Chondrocyte (in vitro differentiated cells): ENCODE data around the gene ANTXR2. TPM values are rescaled to one million over a fixed set of nuclear protein-coding genes. Genes with fewer than 3 reads are reported as not detected.

Source experiments
- DNase-seq: peaks from one replicate; pipeline ENCODE4 v3.0.0; 2021; ENCODE audit warnings: mixed read lengths, low spot score
- H3K27ac Mint-ChIP-seq: one replicate; pipeline ENCODE4 v1.8.0; 2021; ENCODE audit warnings: mild to moderate bottlenecking, moderate library complexity, mixed read lengths; ENCODE audit not compliant: unreplicated experiment
- H3K27me3 Mint-ChIP-seq: 2 replicates; pipeline ENCODE4 v1.8.0; 2021; ENCODE audit warnings: low read depth, mixed read lengths
- H3K36me3 Mint-ChIP-seq: 2 replicates; pipeline ENCODE4 v1.8.0; 2021; ENCODE audit warnings: low read depth, mixed read lengths
- H3K4me1 Mint-ChIP-seq: 2 replicates; pipeline ENCODE4 v1.8.0; 2021; ENCODE audit warnings: low read depth, mild to moderate bottlenecking, mixed read lengths
- H3K4me3 Mint-ChIP-seq: one replicate; pipeline ENCODE4 v1.8.0; 2021; ENCODE audit warnings: mild to moderate bottlenecking, moderate library complexity, mixed read lengths; ENCODE audit not compliant: unreplicated experiment
- H3K9me3 Mint-ChIP-seq: 2 replicates; pipeline ENCODE4 v1.8.0; 2021; ENCODE audit warnings: low read depth, mixed read lengths
- total RNA-seq: library from RNA; stranded (reverse); gene quantifications from 3 replicates; pipeline ENCODE4 v1.2.1, GENCODE V29; 2021
- TF ChIP-seq, protein P1 (sequence below): fragments of 200-600 bp; sonication (generic); IDR thresholded peaks from 2 replicates; pipeline ENCODE4 v1.5.0; 2021; ENCODE audit warnings: antibody characterized with exemption, mild to moderate bottlenecking, moderate library complexity

ANTXR2 gene
- total RNA-seq, 1 donor from 2014 or later = 32.1 TPM

DNA sequence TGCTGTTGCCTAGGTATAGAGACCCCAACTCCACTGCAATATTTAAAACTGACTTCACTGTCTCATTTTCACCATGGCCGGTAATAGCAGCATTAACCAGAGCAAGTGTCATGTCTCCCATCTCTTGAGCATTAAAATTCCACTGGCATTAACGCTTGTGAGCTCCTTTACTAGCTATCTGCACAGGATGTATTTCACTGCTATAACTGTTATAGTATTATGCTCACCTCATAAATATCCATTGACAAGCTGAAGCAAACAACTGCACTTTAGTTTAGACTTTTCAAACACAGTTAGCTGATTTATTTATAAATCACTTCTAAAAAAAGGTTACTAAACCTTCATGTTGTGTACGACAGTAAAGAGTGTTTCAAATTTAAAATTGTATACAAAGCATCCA, 157.8 kb downstream of the ANTXR2 start:
- no peak for DNase-seq
- H3K4me1 Mint-ChIP-seq = peaks cover 3% of the 10 kb centered on the region
- no peaks in the 10 kb centered on the region for H3K27me3 Mint-ChIP-seq
- TF ChIP-seq, protein P1, sequence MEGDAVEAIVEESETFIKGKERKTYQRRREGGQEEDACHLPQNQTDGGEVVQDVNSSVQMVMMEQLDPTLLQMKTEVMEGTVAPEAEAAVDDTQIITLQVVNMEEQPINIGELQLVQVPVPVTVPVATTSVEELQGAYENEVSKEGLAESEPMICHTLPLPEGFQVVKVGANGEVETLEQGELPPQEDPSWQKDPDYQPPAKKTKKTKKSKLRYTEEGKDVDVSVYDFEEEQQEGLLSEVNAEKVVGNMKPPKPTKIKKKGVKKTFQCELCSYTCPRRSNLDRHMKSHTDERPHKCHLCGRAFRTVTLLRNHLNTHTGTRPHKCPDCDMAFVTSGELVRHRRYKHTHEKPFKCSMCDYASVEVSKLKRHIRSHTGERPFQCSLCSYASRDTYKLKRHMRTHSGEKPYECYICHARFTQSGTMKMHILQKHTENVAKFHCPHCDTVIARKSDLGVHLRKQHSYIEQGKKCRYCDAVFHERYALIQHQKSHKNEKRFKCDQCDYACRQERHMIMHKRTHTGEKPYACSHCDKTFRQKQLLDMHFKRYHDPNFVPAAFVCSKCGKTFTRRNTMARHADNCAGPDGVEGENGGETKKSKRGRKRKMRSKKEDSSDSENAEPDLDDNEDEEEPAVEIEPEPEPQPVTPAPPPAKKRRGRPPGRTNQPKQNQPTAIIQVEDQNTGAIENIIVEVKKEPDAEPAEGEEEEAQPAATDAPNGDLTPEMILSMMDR = no peak
- H3K9me3 Mint-ChIP-seq = peaks cover 9% of the 10 kb centered on the region
- H3K4me3 Mint-ChIP-seq = no peak overlapping the region
- H3K36me3 Mint-ChIP-seq = peaks cover 3% of the 10 kb centered on the region
- no peak overlapping the region for H3K27ac Mint-ChIP-seq

DNA sequence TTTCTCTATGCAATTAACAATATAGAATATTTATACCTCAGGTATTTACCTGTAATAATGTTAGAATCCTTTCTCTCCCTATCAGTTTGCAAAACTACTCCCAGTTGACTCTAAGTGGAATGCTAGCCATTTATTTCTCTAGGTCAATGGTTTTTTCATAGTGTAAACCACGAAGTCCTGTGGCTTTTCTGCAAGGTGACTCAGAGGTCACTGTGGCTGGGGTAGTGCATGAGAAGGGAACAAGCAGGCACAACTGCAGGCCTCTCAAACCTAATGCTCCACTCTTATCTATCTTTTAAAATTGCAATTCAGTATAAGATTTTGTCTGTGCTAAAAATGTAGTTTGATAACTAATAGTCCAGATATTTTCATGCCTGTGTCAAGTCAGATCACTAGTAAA, 159.4 kb downstream of the ANTXR2 start:
- Mint-ChIP-seq H3K36me3 (peaks cover 3% of the 10 kb centered on the region), H3K9me3 (peaks cover 9% of the 10 kb centered on the region), H3K27ac (no peak overlapping the region), H3K4me3 (no peak overlapping the region), H3K27me3 (no peaks in the 10 kb centered on the region), H3K4me1 (peaks cover 3% of the 10 kb centered on the region)
- DNase-seq = no peak
- TF ChIP-seq, protein P1 = no peak

- Mint-ChIP-seq H3K36me3 (peaks cover 14% of the 10 kb centered on the region), H3K27me3 (no peaks in the 10 kb centered on the region), H3K9me3 (peaks cover 3% of the 10 kb centered on the region), H3K4me1 (no peaks in the 10 kb centered on the region), H3K4me3 (no peak overlapping the region), H3K27ac (no peak overlapping the region)
- no peak for DNase-seq
- TF ChIP-seq, protein P1 = no peak
Observed at GRCh38 chr4:79907001-79907400, 166.0 kb downstream of the ANTXR2 start.

- H3K27me3 Mint-ChIP-seq = no peaks in the 10 kb centered on the region
- peaks cover 3% of the 10 kb centered on the region for H3K9me3 Mint-ChIP-seq
- TF ChIP-seq, protein P1 = no peak
Observed at GRCh38 chr4:79906303-79906702, 166.7 kb downstream of the ANTXR2 start.

GRCh38 chr4:79905212-79905611, 167.8 kb downstream of the ANTXR2 start:
- Mint-ChIP-seq H3K4me1 (no peaks in the 10 kb centered on the region), H3K27ac (no peak overlapping the region), H3K36me3 (peaks cover 12% of the 10 kb centered on the region), H3K9me3 (no peaks in the 10 kb centered on the region), H3K4me3 (no peak overlapping the region), H3K27me3 (no peaks in the 10 kb centered on the region)
- TF ChIP-seq, protein P1 = no peak
- no peak for DNase-seq

More at GRCh38 chr4:79906303-79906702, 166.7 kb downstream of the ANTXR2 start:
- no peak for DNase-seq
- no peaks in the 10 kb centered on the region for H3K4me1 Mint-ChIP-seq
- no peak overlapping the region for H3K4me3 Mint-ChIP-seq
- no peak overlapping the region for H3K27ac Mint-ChIP-seq
- H3K36me3 Mint-ChIP-seq = peaks cover 14% of the 10 kb centered on the region
